A549 (cell line): ENCODE results near the gene ABCB9. TPM values are rescaled to one million over a fixed set of nuclear protein-coding genes. Genes with fewer than 3 reads are reported as not detected.

ENCODE experiments used
- ATAC-seq, 2 experiments: fragments of 200-7000 bp in 1 of 2; fragments of >200 bp in 1 of 2; cut with Nextera tagmentation in 1 of 2; cut with Tn5 transposase in 1 of 2; 3 replicates each; pipeline versions ENCODE4 v1.8.0 to v1.9.1; 2018 to 2020; ENCODE audit warnings: mild to moderate bottlenecking in 1 of 2, moderate library complexity in 1 of 2
- CTCF ChIA-PET: fragments of 300-600 bp; sonication (Branson Sonifier 250); formaldehyde crosslinking; extraction: SDS; loops from one replicate; lab custom pipeline; 2021; ENCODE audit warnings: antibody characterized with exemption, inconsistent platforms; lab: Yijun Ruan, JAX
- POLR2A ChIA-PET: fragments of 350-600 bp; formaldehyde crosslinking; extraction: SDS; loops from one replicate; lab custom pipeline; 2021; ENCODE audit warnings: antibody characterized with exemption, inconsistent platforms; lab: Yijun Ruan, JAX
- DNase-seq, 2 experiments: peaks; one replicate each; pipeline versions ENCODE4 v3.0.0 to v3.0.0-alpha.2; 2011 to 2016; ENCODE audit warnings: low read depth in 1 of 2, low spot score in 1 of 2
- FAIRE-seq: peaks from 2 replicates; lab custom pipeline; 2011; peaks lifted over from hg19 to GRCh38; lab: Jason Lieb, UNC
- H3K27ac ChIP-seq, 2 experiments: fragments of >200 bp; sonication (Bioruptor Twin); formaldehyde crosslinking; 3 replicates each; pipeline ENCODE4 v1.5.1; 2016 to 2017
- H3K4me1 ChIP-seq: fragments of >200 bp; sonication (Bioruptor Twin); formaldehyde crosslinking; 3 replicates; pipeline ENCODE4 v1.6.1; 2016
- H3K4me2 ChIP-seq: fragments of >200 bp; sonication (Bioruptor Twin); formaldehyde crosslinking; 3 replicates; pipeline ENCODE4 v1.6.1; 2016
- H3K4me3 ChIP-seq: fragments of >200 bp; sonication (Bioruptor Twin); formaldehyde crosslinking; 3 replicates; pipeline ENCODE4 v1.5.1; 2016
- H3K9me3 ChIP-seq: fragments of >200 bp; sonication (Bioruptor Twin); formaldehyde crosslinking; 3 replicates; pipeline ENCODE4 v1.6.1; 2016
- BHLHE40 ChIP-seq: IDR thresholded peaks from 2 replicates; pipeline ENCODE4 v1.6.1; 2012; ENCODE audit warnings: low read depth, low read length, inconsistent platforms
- CBX2 ChIP-seq: fragments of 200-600 bp; sonication (generic); IDR thresholded peaks from 2 replicates; pipeline ENCODE4 v1.6.1; 2016; ENCODE audit warnings: low read depth, mild to moderate bottlenecking, borderline replicate concordance
- CEBPB ChIP-seq, 2 experiments: fragments of >200 bp in 1 of 2; sonication (Bioruptor Twin) in 1 of 2; formaldehyde crosslinking in 1 of 2; IDR thresholded peaks; 2 replicates each; pipeline ENCODE4 v1.6.1; 2012 to 2016
- CHD2 ChIP-seq: fragments of 150-350 bp; IDR thresholded peaks from 2 replicates; pipeline ENCODE4 v1.6.1; 2014; ENCODE audit warnings: low read length; ENCODE audit not compliant: partially characterized antibody
- CHD4 ChIP-seq: fragments of 200-600 bp; sonication (generic); IDR thresholded peaks from 2 replicates; pipeline ENCODE4 v1.6.1; 2016; ENCODE audit warnings: antibody characterized with exemption, mild to moderate bottlenecking, borderline replicate concordance
- E2F6 ChIP-seq: IDR thresholded peaks from 2 replicates; pipeline ENCODE4 v1.6.1; 2012; ENCODE audit warnings: low read depth, borderline replicate concordance
- EHF ChIP-seq: fragments of 250-450 bp; sonication (Bioruptor Pico); IDR thresholded peaks from 2 replicates; pipeline ENCODE4 v1.5.0; 2020; ENCODE audit warnings: mild to moderate bottlenecking
- EHMT2 ChIP-seq: fragments of 200-600 bp; sonication (generic); IDR thresholded peaks from 2 replicates; pipeline ENCODE4 v1.6.1; 2016; ENCODE audit warnings: antibody characterized with exemption, low read depth, mild to moderate bottlenecking, moderate library complexity
- ELK1 ChIP-seq: fragments of 150-350 bp; IDR thresholded peaks from 2 replicates; pipeline ENCODE4 v1.6.1; 2014; ENCODE audit warnings: low read depth, mild to moderate bottlenecking, low read length
- ESRRA ChIP-seq: fragments of 150-350 bp; IDR thresholded peaks from 2 replicates; pipeline ENCODE4 v1.6.1; 2014; ENCODE audit warnings: mild to moderate bottlenecking, low read length, borderline replicate concordance
- FOSL2 ChIP-seq, 2 experiments: fragments of 450-650 bp in 1 of 2; fragments of >200 bp in 1 of 2; sonication (Bioruptor Twin) in 1 of 2; formaldehyde crosslinking; IDR thresholded peaks; 2 replicates each; pipeline versions ENCODE4 v1.5.0 to v1.6.1; 2016 to 2020; ENCODE audit warnings: mild to moderate bottlenecking in 1 of 2, moderate library complexity in 1 of 2
- FOXS1 ChIP-seq: fragments of 250-450 bp; sonication (Bioruptor Pico); IDR thresholded peaks from 2 replicates; pipeline ENCODE4 v1.5.0; 2020; ENCODE audit warnings: mild to moderate bottlenecking, moderate library complexity
- HDAC2 ChIP-seq: fragments of 200-600 bp; sonication (generic); IDR thresholded peaks from 2 replicates; pipeline ENCODE4 v1.6.1; 2016
- HES2 ChIP-seq: fragments of >200 bp; sonication (Bioruptor Twin); formaldehyde crosslinking; IDR thresholded peaks from 2 replicates; pipeline ENCODE4 v1.6.1; 2016
- JUNB ChIP-seq: fragments of >200 bp; sonication (Bioruptor Twin); formaldehyde crosslinking; IDR thresholded peaks from 2 replicates; pipeline ENCODE4 v1.6.1; 2016
- NPAS2 ChIP-seq: fragments of 250-450 bp; sonication (Bioruptor Pico); IDR thresholded peaks from 2 replicates; pipeline ENCODE4 v1.8.0; 2022; ENCODE audit warnings: mild to moderate bottlenecking, moderate library complexity, borderline replicate concordance
- PHF8 ChIP-seq: fragments of 200-600 bp; sonication (generic); IDR thresholded peaks from 2 replicates; pipeline ENCODE4 v1.6.1; 2016; ENCODE audit warnings: low read depth, mild to moderate bottlenecking, antibody characterized with exemption, moderate library complexity, borderline replicate concordance
- POLR2A ChIP-seq: IDR thresholded peaks from 2 replicates; pipeline ENCODE4 v1.6.1; 2012; ENCODE audit warnings: mild to moderate bottlenecking, low read length
- POLR2AphosphoS2 ChIP-seq: conservative IDR thresholded peaks from 2 replicates; pipeline ENCODE4 v1.6.1; 2012; ENCODE audit warnings: low read length, improper control_type of control experiment, inconsistent platforms
- RAD21 ChIP-seq, 2 experiments: fragments of >200 bp in 1 of 2; sonication (Bioruptor Twin) in 1 of 2; formaldehyde crosslinking in 1 of 2; IDR thresholded peaks in 1 of 2; conservative IDR thresholded peaks in 1 of 2; 2 replicates in 1 of 2; 3 replicates in 1 of 2; pipeline ENCODE4 v1.6.1; 2012 to 2018; ENCODE audit warnings: inconsistent platforms in 1 of 2
- RARB ChIP-seq: fragments of 250-450 bp; sonication (Bioruptor Pico); IDR thresholded peaks from 2 replicates; pipeline ENCODE4 v1.8.0; 2021; ENCODE audit warnings: mild to moderate bottlenecking, moderate library complexity
- RNF2 ChIP-seq: fragments of 200-600 bp; sonication (generic); IDR thresholded peaks from 2 replicates; pipeline ENCODE4 v1.6.1; 2016; ENCODE audit warnings: low read depth, mild to moderate bottlenecking, antibody characterized with exemption, moderate library complexity, borderline replicate concordance
- SMC3 ChIP-seq: fragments of >200 bp; sonication (Bioruptor Twin); formaldehyde crosslinking; IDR thresholded peaks from 3 replicates; pipeline ENCODE4 v1.6.1; 2018; ENCODE audit warnings: inconsistent platforms
- SREBF2 ChIP-seq: fragments of 450-650 bp; IDR thresholded peaks from 2 replicates; pipeline ENCODE4 v1.6.1; 2014; ENCODE audit warnings: mild to moderate bottlenecking, moderate library complexity
- TFCP2L1 ChIP-seq: fragments of 250-450 bp; sonication (Bioruptor Pico); IDR thresholded peaks from 2 replicates; pipeline ENCODE4 v1.5.0; 2021; ENCODE audit warnings: mild to moderate bottlenecking
- TP53 ChIP-seq: fragments of 250-450 bp; sonication (Bioruptor Pico); IDR thresholded peaks from 2 replicates; pipeline ENCODE4 v1.5.0; 2021; ENCODE audit warnings: mild to moderate bottlenecking, moderate library complexity
- ZC3H11A ChIP-seq: fragments of 450-650 bp; IDR thresholded peaks from 2 replicates; pipeline ENCODE4 v1.6.1; 2014; ENCODE audit warnings: antibody characterized with exemption, mild to moderate bottlenecking
- ZFP36 ChIP-seq: fragments of 450-650 bp; IDR thresholded peaks from 2 replicates; pipeline ENCODE4 v1.6.1; 2014; ENCODE audit warnings: borderline replicate concordance; ENCODE audit not compliant: partially characterized antibody
- WGBS: methylation state at CpG from one replicate; pipeline ENCODE4 v1.1.6; 2017; ENCODE audit errors: missing lambda C conversion rate; 5-methylcytosine and 5-hydroxymethylcytosine counted together
- polyA plus RNA-seq, 4 experiments: library from polyadenylated mRNA; depleted of rRNA in 3 of 4; stranded (reverse); fragments of >200 nt; fragmentation: RNase III in 1 of 4; extraction: RNeasy Plus Mini Kit Qiagen cat#74134 plus additional on column Dnase treatment in 1 of 4; gene quantifications; 2 replicates in 3 of 4; 3 replicates in 1 of 4; pipeline ENCODE4 v1.2.3, GENCODE V29; 2011 to 2017
- TF ChIP-seq, protein P1 (sequence below): IDR thresholded peaks from 2 replicates; pipeline ENCODE4 v1.6.1; 2012
- TF ChIP-seq, protein P2 (sequence below): IDR thresholded peaks from 2 replicates; pipeline ENCODE4 v1.6.1; 2012

Gene ABCB9
- polyA plus RNA-seq, 2 of the 4 experiments (the other 2 are of a cell fraction): 2.7 to 5.0 TPM

GRCh38 chr12:122981036-122981471 lies 14.8 kb upstream of the ABCB9 start:
- Histone ChIP-seq H3K4me2 (peak overlapping the region; percentile 85), H3K9me3 (no peaks in the 10 kb centered on the region), H3K4me1 (peaks cover 23% of the 10 kb centered on the region), H3K4me3 (peak overlapping the region; percentile 69), H3K27ac (peak overlapping the region; percentile 92 to 99)
- POLR2A ChIA-PET: interaction anchor here (1.5 kb wide), 1 partner anchor 252 kb away, joined by 7 read pairs; the partner anchor contains the start of genes MPHOSPH9 and MTRFR
- TF ChIP-seq NPAS2 (CRISPR knock-in tag): no peak
- TF ChIP-seq FOSL2 (IDR thresholded peaks at IDR 0.05): no peak
- no peak for TF ChIP-seq FOSL2 (CRISPR knock-in tag; IDR thresholded peaks at IDR 0.05)
- TF ChIP-seq, protein P1, sequence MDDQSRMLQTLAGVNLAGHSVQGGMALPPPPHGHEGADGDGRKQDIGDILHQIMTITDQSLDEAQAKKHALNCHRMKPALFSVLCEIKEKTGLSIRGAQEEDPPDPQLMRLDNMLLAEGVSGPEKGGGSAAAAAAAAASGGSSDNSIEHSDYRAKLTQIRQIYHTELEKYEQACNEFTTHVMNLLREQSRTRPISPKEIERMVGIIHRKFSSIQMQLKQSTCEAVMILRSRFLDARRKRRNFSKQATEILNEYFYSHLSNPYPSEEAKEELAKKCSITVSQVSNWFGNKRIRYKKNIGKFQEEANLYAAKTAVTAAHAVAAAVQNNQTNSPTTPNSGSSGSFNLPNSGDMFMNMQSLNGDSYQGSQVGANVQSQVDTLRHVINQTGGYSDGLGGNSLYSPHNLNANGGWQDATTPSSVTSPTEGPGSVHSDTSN: no peak
- no peak for TF ChIP-seq JUNB
- no peak for TF ChIP-seq ZC3H11A
- TF ChIP-seq PHF8: 0 out of 2 replicates have a peak, but pooled peaks have one; percentile 5
- TF ChIP-seq POLR2A: no peak
- no peak for TF ChIP-seq ESRRA
- TF ChIP-seq RNF2: peak; percentile 46; the same call in 1 of the 2 replicates
- TF ChIP-seq, protein P2, sequence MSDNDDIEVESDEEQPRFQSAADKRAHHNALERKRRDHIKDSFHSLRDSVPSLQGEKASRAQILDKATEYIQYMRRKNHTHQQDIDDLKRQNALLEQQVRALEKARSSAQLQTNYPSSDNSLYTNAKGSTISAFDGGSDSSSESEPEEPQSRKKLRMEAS: no peak
- no peak for TF ChIP-seq SREBF2
- TF ChIP-seq TFCP2L1 (CRISPR knock-in tag): no peak
- no peak for TF ChIP-seq ZFP36
- TF ChIP-seq CHD4: no peak
- no peak for TF ChIP-seq CHD2
- no peak for TF ChIP-seq EHF (CRISPR knock-in tag)
- TF ChIP-seq ELK1: no peak
- TF ChIP-seq HES2: no peak
- no peak for TF ChIP-seq TP53 (CRISPR knock-in tag)
- TF ChIP-seq E2F6: peak; percentile 1; the same call in 1 of the 2 replicates
- TF ChIP-seq FOXS1 (CRISPR knock-in tag): no peak
- no peak for DNase-seq
- CTCF ChIA-PET: interaction anchor here (0.9 to 4.8 kb wide), 4 partner anchors 9 to 256 kb away, joined by 3 to 26 read pairs (median 4); no protein-coding TSS in a partner anchor
- under 1% methylated on average over 18 of the region's 40 CpGs for WGBS
- peak; percentile 7 to 44; a peak in 5 of 6 replicates for ATAC-seq
- no peak for FAIRE-seq

DNA sequence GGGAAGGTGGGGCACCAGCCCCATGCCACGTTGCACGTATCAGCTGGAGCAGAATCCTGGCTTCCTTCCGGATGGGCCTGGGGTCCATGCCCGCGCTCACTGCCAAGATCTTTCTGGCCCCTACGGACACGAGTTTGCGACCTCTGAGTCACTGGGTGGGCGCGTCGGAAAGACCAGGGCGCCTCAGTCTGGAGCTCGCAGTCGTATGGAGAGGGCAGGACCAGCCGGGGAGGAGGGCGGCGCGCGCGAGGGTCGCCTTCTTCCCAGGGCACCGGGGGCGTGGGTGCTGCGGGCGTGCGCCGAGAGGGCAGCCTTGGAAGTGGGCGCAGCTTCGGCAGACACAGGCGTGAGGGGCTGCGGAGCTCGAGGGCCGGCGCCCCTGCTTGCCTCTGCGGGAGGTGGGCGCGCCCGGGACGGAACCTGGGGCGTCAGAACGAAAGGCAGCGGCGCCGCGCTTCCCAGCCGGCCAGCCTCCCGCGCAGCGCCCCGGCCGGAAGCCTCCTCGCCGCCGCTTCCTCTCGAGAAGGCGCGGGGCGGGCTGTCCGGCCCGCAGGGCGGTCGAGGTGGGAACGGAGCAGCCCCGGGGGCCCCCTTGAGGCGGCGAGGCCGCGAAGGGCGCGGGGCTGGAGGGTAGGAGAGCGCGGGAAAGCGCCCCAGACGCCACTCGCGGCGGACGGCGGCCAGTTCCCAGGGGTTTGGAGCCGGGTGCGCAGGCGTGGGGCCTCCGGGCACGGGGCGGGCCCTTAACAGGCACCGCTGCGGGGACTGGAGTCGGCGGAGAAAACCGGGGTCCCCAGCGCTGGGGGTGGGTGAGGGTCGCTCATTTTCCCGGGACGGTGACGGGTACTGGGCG lies 14.1 kb upstream of the ABCB9 start, which contains the start of gene ARL6IP4:
Gene ARL6IP4 (plus strand): TSS at position 499 of the 853 bp plus-strand sequence. CDS start 459 bp downstream, outside the sequence.
- POLR2A ChIA-PET: interaction anchor here (1.5 to 2.3 kb wide), 2 partner anchors 253 kb away, joined by 7 to 12 read pairs; partner anchors contain the start of genes MPHOSPH9 and MTRFR
- Histone ChIP-seq H3K4me1 (peaks cover 25% of the 10 kb centered on the region), H3K4me3 (peak within 1 kb of the TSS; percentile 69), H3K27ac (peak within 1 kb of the TSS; percentile 92 to 99), H3K4me2 (peak within 1 kb of the TSS; percentile 85), H3K9me3 (no peaks in the 10 kb centered on the region)
- CTCF ChIA-PET: interaction anchor here (0.6 to 4.8 kb wide), 4 partner anchors 28 to 758 kb away, joined by 3 to 26 read pairs (median 3); no protein-coding TSS in a partner anchor
- ATAC-seq: peak; percentile 64 to 75
- peak; percentile 65 to 76 for DNase-seq
- no peak for FAIRE-seq
- under 1% methylated on average over 19 of the region's 96 CpGs for WGBS
- TF ChIP-seq RNF2: no peak; the same call in 1 of the 2 replicates
- TF ChIP-seq, protein P1: no peak; the same call in none of the 2 replicates
- TF ChIP-seq HDAC2: 0 out of 2 replicates have a peak, but pooled peaks have one; percentile 17
- no peak for TF ChIP-seq EHMT2
- TF ChIP-seq, protein P2: peak; percentile 61
- TF ChIP-seq ZC3H11A: no peak
- peak in 1 of 2 experiments; percentile 20; a peak in 2 of 5 replicates for TF ChIP-seq RAD21 (conservative IDR thresholded peaks at IDR 0.05 in 1 of 2, IDR thresholded peaks at IDR 0.05 in 1 of 2)
- TF ChIP-seq ZFP36: no peak
- TF ChIP-seq SMC3: peak; percentile 20; the same call in 1 of the 3 replicates
- TF ChIP-seq CBX2: no peak
- no peak for TF ChIP-seq RARB (CRISPR knock-in tag)
- TF ChIP-seq CEBPB (IDR thresholded peaks at IDR 0.05): no peak
- TF ChIP-seq POLR2AphosphoS2: no peak
- TF ChIP-seq FOXS1 (CRISPR knock-in tag): no peak
- TF ChIP-seq NPAS2 (CRISPR knock-in tag): no peak
- no peak for TF ChIP-seq BHLHE40
- peak; percentile 75 for TF ChIP-seq PHF8
